Caco-2 (cell line): ENCODE measurements around the gene PERCC1. TPM values are rescaled to one million over a fixed set of nuclear protein-coding genes. Genes with fewer than 3 reads are reported as not detected.

Experiments
- BruUV-seq: library from RNA; stranded (reverse); fragments of 400-500 nt; replicated peaks from 2 replicates; lab custom pipeline; 2021; lab: Mats Ljungman, UMichigan
- CTCF ChIA-PET: fragments of 300-600 bp; sonication (Branson Sonifier 250); formaldehyde crosslinking; loops from one replicate; lab custom pipeline; 2022; ENCODE audit warnings: antibody characterized with exemption; lab: Charles Lee
- POLR2A ChIA-PET: fragments of 300-600 bp; sonication (Branson Sonifier 250); formaldehyde crosslinking; loops from one replicate; lab custom pipeline; 2022; ENCODE audit warnings: antibody characterized with exemption; lab: Charles Lee
- DNase-seq, 2 experiments: peaks; one replicate each; pipeline versions ENCODE4 v3.0.0 to v3.0.0-alpha.2; 2020 to 2022
- H3K27me3 ChIP-seq: replicated peaks from 2 replicates; pipeline ENCODE4 v1.6.0; 2011; ENCODE audit warnings: low read length; ENCODE audit not compliant: control insufficient read depth, insufficient read depth
- H3K36me3 ChIP-seq: 2 replicates; pipeline ENCODE4 v1.5.1; 2011; ENCODE audit warnings: low read length; ENCODE audit not compliant: control insufficient read depth, insufficient read depth
- H3K4me1 ChIP-seq: fragments of 250-450 bp; sonication (Bioruptor Pico); 2 replicates; pipeline ENCODE4 v1.5.1; 2020; ENCODE audit warnings: mild to moderate bottlenecking
- H3K4me3 ChIP-seq: 2 replicates; pipeline ENCODE4 v1.5.1; 2011; ENCODE audit warnings: low read depth, mild to moderate bottlenecking, control low read depth, low read length
- H3K9me3 ChIP-seq: fragments of 250-450 bp; sonication (Bioruptor Pico); 2 replicates; pipeline ENCODE4 v1.5.1; 2020; ENCODE audit warnings: mild to moderate bottlenecking, moderate library complexity
- H3K27ac Mint-ChIP-seq: one replicate; pipeline ENCODE4 v1.8.0; 2022; ENCODE audit warnings: mixed read lengths; ENCODE audit not compliant: unreplicated experiment
- H3K27me3 Mint-ChIP-seq: one replicate; pipeline ENCODE4 v1.8.0; 2022; ENCODE audit warnings: mixed read lengths; ENCODE audit not compliant: insufficient read depth, unreplicated experiment
- H3K36me3 Mint-ChIP-seq: one replicate; pipeline ENCODE4 v1.8.0; 2022; ENCODE audit warnings: mild to moderate bottlenecking, mixed read lengths; ENCODE audit not compliant: insufficient read depth, unreplicated experiment
- H3K4me1 Mint-ChIP-seq: one replicate; pipeline ENCODE4 v1.8.0; 2022; ENCODE audit warnings: low read depth, mixed read lengths; ENCODE audit not compliant: unreplicated experiment
- H3K4me3 Mint-ChIP-seq: one replicate; pipeline ENCODE4 v1.8.0; 2022; ENCODE audit warnings: mild to moderate bottlenecking, moderate library complexity, mixed read lengths; ENCODE audit not compliant: unreplicated experiment
- H3K9me3 Mint-ChIP-seq: one replicate; pipeline ENCODE4 v1.8.0; 2022; ENCODE audit warnings: mixed read lengths; ENCODE audit not compliant: unreplicated experiment
- intact Hi-C: fragments of 100-400 bp; cut with micrococcal nuclease; formaldehyde crosslinking; loops from one replicate; pipeline ENCODE4 v1.10.0; 2022; ENCODE audit not compliant: unreplicated experiment
- total RNA-seq: library from RNA; stranded (reverse); gene quantifications from 2 replicates; pipeline ENCODE4 v1.2.3, GENCODE V29; 2022
- TF ChIP-seq, protein P1 (sequence below), 2 experiments: fragments of 200-600 bp in 1 of 2; IDR thresholded peaks; 1 replicate in 1 of 2; 2 replicates in 1 of 2; pipeline versions ENCODE4 v1.5.1 to v1.8.0; 2011 to 2022; ENCODE audit warnings: antibody characterized with exemption in 1 of 2, control low read depth in 1 of 2, inconsistent platforms in 1 of 2, low read depth in 1 of 2, low read length in 1 of 2, mild to moderate bottlenecking in 1 of 2, moderate library complexity in 1 of 2; ENCODE audit not compliant: insufficient read depth in 1 of 2, severe bottlenecking in 1 of 2, unreplicated experiment in 1 of 2

The PERCC1 gene
- total RNA-seq, 1 experiment from 2014 or later: 2.1 TPM

DNA sequence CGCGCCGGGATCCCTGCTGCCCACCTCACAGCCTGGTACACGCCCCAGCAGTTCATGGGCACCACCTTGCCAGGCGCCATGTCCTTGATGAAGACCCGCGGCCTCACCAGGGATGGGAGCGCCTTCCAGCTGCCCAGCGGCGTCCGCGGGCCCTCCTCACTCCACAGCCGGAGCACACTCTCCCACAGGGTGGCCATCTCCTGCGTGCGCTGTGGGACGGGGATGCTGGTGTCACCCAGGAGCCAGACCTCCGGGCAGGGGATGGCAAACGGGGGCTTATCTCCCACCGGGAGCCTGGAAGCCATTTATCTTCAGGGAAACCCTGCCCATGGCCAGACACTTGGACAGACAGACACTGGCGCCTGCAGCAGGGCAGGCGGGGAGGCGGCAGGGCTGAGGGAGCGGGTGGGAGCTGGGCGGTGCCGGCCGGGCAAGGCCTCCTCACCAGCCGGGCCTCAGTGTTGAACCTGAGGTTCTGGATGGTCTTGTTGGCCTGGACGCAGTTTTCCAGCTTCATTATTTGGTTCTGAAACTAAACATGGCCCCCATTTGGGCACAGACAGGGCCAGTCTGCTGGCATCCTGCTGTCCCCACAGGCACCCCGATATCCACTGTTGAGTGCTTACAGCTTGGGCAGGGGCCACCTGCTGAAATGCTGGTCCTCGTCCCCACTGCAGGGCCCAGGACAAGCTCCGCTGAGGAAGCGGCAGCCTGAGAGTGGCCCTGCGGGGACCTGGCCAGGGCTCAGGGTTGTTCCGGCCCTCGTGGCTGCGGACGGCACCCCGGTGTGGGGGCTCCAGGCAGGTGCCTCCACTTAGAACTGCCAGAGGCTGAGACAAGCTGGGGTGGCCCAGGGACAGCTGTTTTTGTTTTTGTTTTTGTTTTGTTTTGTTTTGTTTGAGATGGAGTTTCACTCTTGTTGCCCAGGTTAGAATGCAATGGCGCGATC is 4.0 kb downstream of the PERCC1 start:
- Histone ChIP-seq H3K9me3 (no peaks in the 10 kb centered on the region), H3K36me3 (no peaks in the 10 kb centered on the region), H3K4me1 (peaks cover 14% of the 10 kb centered on the region), H3K27me3 (no peaks in the 10 kb centered on the region), H3K4me3 (no peak overlapping the region)
- H3K9me3 Mint-ChIP-seq: no peaks in the 10 kb centered on the region
- no peak overlapping the region for H3K27ac Mint-ChIP-seq
- H3K4me3 Mint-ChIP-seq: no peak overlapping the region
- no TSS peak for BruUV-seq
- no peak for DNase-seq
- H3K36me3 Mint-ChIP-seq: no peaks in the 10 kb centered on the region
- no peaks in the 10 kb centered on the region for H3K27me3 Mint-ChIP-seq
- TF ChIP-seq, protein P1, sequence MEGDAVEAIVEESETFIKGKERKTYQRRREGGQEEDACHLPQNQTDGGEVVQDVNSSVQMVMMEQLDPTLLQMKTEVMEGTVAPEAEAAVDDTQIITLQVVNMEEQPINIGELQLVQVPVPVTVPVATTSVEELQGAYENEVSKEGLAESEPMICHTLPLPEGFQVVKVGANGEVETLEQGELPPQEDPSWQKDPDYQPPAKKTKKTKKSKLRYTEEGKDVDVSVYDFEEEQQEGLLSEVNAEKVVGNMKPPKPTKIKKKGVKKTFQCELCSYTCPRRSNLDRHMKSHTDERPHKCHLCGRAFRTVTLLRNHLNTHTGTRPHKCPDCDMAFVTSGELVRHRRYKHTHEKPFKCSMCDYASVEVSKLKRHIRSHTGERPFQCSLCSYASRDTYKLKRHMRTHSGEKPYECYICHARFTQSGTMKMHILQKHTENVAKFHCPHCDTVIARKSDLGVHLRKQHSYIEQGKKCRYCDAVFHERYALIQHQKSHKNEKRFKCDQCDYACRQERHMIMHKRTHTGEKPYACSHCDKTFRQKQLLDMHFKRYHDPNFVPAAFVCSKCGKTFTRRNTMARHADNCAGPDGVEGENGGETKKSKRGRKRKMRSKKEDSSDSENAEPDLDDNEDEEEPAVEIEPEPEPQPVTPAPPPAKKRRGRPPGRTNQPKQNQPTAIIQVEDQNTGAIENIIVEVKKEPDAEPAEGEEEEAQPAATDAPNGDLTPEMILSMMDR (IDR thresholded peaks at IDR 0.05; ENCODE audit: insufficient read depth in 1 of 2, low read depth in 1 of 2, low read length in 1 of 2, severe bottlenecking in 1 of 2, unreplicated experiment in 1 of 2): no peak
- CTCF ChIA-PET: no interaction called here
- POLR2A ChIA-PET: no interaction called here
- intact Hi-C loops: no loop called here
- H3K4me1 Mint-ChIP-seq: no peaks in the 10 kb centered on the region

DNA sequence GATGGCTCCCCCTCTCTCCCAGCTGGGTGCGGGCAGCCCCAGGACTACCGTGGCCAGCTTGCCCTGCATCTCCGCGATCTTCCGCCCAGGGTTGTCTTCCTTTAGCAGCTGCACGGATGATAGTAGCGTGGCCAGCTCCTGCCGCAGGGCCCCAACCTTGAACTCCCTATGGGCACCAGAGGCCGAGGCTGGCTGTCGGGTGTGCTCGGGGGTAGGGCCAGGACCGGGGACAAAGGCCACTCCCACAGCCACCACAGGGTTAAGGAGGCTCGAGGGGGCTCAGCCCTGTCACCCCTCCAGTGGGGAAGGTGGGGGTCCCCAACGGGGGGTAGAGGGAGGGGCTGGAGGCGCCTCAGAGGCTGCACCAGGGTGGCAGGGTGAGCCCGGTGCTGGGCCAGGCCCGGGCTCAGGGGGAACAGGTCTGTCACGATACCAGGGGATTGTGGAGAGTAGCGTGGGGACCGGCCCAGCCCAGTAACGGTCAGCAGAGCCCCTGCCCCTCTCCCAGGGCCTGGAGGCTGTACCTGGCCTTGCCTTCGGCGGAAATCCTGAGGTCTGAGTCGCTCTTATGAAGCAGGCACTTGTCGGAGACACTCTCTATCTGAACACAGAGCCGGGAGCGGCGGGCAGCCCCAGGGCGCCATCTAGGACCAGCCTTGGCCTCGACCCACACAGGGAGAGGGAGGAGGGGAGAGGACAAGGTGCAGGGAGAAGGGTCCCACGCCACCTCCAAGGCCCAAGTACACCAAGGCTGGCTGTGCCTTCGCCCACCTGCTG is 5.2 kb downstream of the PERCC1 start:
- TF ChIP-seq, protein P1 (IDR thresholded peaks at IDR 0.05; ENCODE audit: insufficient read depth in 1 of 2, low read depth in 1 of 2, low read length in 1 of 2, severe bottlenecking in 1 of 2, unreplicated experiment in 1 of 2): peak in 1 of 2 experiments; percentile 22
- ChIA-PET POLR2A (no interaction called here), CTCF (no interaction called here)
- H3K27me3 Mint-ChIP-seq: no peaks in the 10 kb centered on the region
- Histone ChIP-seq H3K27me3 (no peaks in the 10 kb centered on the region), H3K4me3 (no peak overlapping the region), H3K36me3 (no peaks in the 10 kb centered on the region), H3K4me1 (peaks cover 3% of the 10 kb centered on the region), H3K9me3 (no peaks in the 10 kb centered on the region)
- H3K9me3 Mint-ChIP-seq: no peaks in the 10 kb centered on the region
- DNase-seq: peak in 1 of 2 experiments; percentile 40
- no peak overlapping the region for H3K4me3 Mint-ChIP-seq
- no peaks in the 10 kb centered on the region for H3K36me3 Mint-ChIP-seq
- BruUV-seq: no TSS peak
- H3K4me1 Mint-ChIP-seq: no peaks in the 10 kb centered on the region
- intact Hi-C loops: no loop called here
- no peak overlapping the region for H3K27ac Mint-ChIP-seq

DNA sequence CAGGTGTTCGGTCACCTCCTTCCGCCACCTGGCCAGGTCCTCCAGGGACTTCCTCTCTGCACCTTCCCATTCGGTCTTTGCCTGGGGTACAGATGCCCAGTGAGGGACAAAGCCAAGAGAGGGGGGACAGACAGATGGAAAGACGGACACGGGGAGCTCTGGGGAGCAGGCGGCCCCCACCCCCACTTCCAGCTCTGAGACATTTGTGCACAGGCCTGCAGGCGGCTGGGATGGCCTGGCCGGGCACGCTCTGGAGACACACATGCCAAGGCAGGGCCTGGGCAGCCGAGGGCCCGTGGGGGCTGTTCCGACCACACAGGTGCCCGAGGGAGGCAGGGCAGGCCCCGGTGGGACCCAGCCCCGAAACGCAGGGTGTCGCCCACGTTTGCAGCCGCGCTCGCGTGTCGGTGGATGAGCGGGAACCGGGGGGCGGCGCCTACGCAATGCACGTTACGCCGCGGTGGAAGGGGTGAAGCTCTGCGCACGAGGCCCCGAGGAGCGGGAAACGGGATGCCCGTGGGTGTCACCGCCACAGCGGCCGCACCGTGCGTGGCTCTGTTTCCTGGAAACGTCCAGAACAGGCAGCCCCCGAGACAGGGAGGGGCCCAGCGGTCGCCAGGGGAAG is 6.0 kb downstream of the PERCC1 start:
- Histone ChIP-seq H3K36me3 (no peaks in the 10 kb centered on the region), H3K4me3 (no peak overlapping the region), H3K4me1 (no peaks in the 10 kb centered on the region), H3K27me3 (no peaks in the 10 kb centered on the region), H3K9me3 (no peaks in the 10 kb centered on the region)
- Mint-ChIP-seq H3K36me3 (no peaks in the 10 kb centered on the region), H3K4me1 (no peaks in the 10 kb centered on the region), H3K27me3 (no peaks in the 10 kb centered on the region), H3K27ac (no peak overlapping the region), H3K9me3 (no peaks in the 10 kb centered on the region), H3K4me3 (no peak overlapping the region)
- ChIA-PET CTCF (no interaction called here), POLR2A (no interaction called here)
- no peak for DNase-seq
- TF ChIP-seq, protein P1 (IDR thresholded peaks at IDR 0.05; ENCODE audit: insufficient read depth in 1 of 2, low read depth in 1 of 2, low read length in 1 of 2, severe bottlenecking in 1 of 2, unreplicated experiment in 1 of 2): no peak
- no TSS peak for BruUV-seq
- intact Hi-C loops: no loop called here
